H9 (cell line): ENCODE results near the gene ASIC3. TPM values are rescaled to one million over a fixed set of nuclear protein-coding genes. Genes with fewer than 3 reads are reported as not detected.

Experiments used
- DNase-seq: peaks from one replicate; pipeline ENCODE4 v3.0.0-alpha.2; 2017
- H2AFZ ChIP-seq: one replicate; pipeline ENCODE4 v1.6.1; 2013; ENCODE audit warnings: mild to moderate bottlenecking, low read length, control low read depth, moderate library complexity
- H2AK5ac ChIP-seq: 2 replicates; pipeline ENCODE4 v1.6.1; 2013; ENCODE audit warnings: low read length, control low read depth, mixed read lengths; ENCODE audit not compliant: insufficient read length
- H2BK120ac ChIP-seq: one replicate; pipeline ENCODE4 v1.6.1; 2013; ENCODE audit warnings: low read depth, mild to moderate bottlenecking, low read length, control low read depth, inconsistent platforms; ENCODE audit not compliant: poor library complexity, severe bottlenecking
- H2BK12ac ChIP-seq: 2 replicates; pipeline ENCODE4 v1.6.1; 2013; ENCODE audit warnings: low read length, control low read depth, mixed read lengths, low read depth; ENCODE audit not compliant: insufficient read length
- H2BK15ac ChIP-seq: 2 replicates; pipeline ENCODE4 v1.6.1; 2013; ENCODE audit warnings: low read depth, low read length, control low read depth
- H2BK20ac ChIP-seq: one replicate; pipeline ENCODE4 v1.6.1; 2013; ENCODE audit warnings: low read depth, mild to moderate bottlenecking, low read length, control low read depth, inconsistent platforms; ENCODE audit not compliant: poor library complexity, severe bottlenecking
- H2BK5ac ChIP-seq: 2 replicates; pipeline ENCODE4 v1.6.1; 2013; ENCODE audit warnings: low read length, control low read depth, mixed read lengths; ENCODE audit not compliant: insufficient read length
- H3K14ac ChIP-seq: 2 replicates; pipeline ENCODE4 v1.6.1; 2013; ENCODE audit warnings: low read length, control low read depth; ENCODE audit not compliant: insufficient read depth
- H3K18ac ChIP-seq: 2 replicates; pipeline ENCODE4 v1.6.1; 2013; ENCODE audit warnings: low read depth, mild to moderate bottlenecking, mixed read lengths, low read length, control low read depth; ENCODE audit not compliant: insufficient read length
- H3K23ac ChIP-seq: 2 replicates; pipeline ENCODE4 v1.6.1; 2013; ENCODE audit warnings: low read length, control low read depth, mixed read lengths, low read depth; ENCODE audit not compliant: insufficient read length
- H3K23me2 ChIP-seq: 2 replicates; pipeline ENCODE4 v1.6.1; 2013; ENCODE audit warnings: low read depth, mild to moderate bottlenecking, mixed read lengths, low read length, control low read depth; ENCODE audit not compliant: insufficient read length, poor library complexity, severe bottlenecking
- H3K27ac ChIP-seq: 2 replicates; pipeline ENCODE4 v1.5.1; 2013; ENCODE audit warnings: low read length, control low read depth, mixed read lengths, low read depth; ENCODE audit not compliant: insufficient read length
- H3K27me3 ChIP-seq: 2 replicates; pipeline ENCODE4 v1.6.1; 2013; ENCODE audit warnings: low read length, control low read depth, inconsistent platforms; ENCODE audit not compliant: insufficient read depth
- H3K4ac ChIP-seq: 2 replicates; pipeline ENCODE4 v1.6.1; 2013; ENCODE audit warnings: low read depth, mild to moderate bottlenecking, control low read depth, inconsistent platforms, low read length, moderate library complexity
- H3K4me1 ChIP-seq: 2 replicates; pipeline ENCODE4 v1.6.1; 2013; ENCODE audit warnings: low read length, control low read depth, inconsistent platforms; ENCODE audit not compliant: insufficient read depth
- H3K4me2 ChIP-seq: 2 replicates; pipeline ENCODE4 v1.6.1; 2013; ENCODE audit warnings: low read length, control low read depth, mixed read lengths; ENCODE audit not compliant: insufficient read length, insufficient read depth
- H3K56ac ChIP-seq: 2 replicates; pipeline ENCODE4 v1.6.1; 2013; ENCODE audit warnings: low read depth, mild to moderate bottlenecking, mixed read lengths, low read length, control low read depth; ENCODE audit not compliant: insufficient read length
- H3K79me1 ChIP-seq: 2 replicates; pipeline ENCODE4 v1.6.1; 2013; ENCODE audit warnings: low read depth, mild to moderate bottlenecking, moderate library complexity, low read length, control low read depth, inconsistent platforms; ENCODE audit not compliant: insufficient read depth, poor library complexity, severe bottlenecking
- H3K79me2 ChIP-seq: 2 replicates; pipeline ENCODE4 v1.6.1; 2013; ENCODE audit warnings: low read length, control low read depth, inconsistent platforms; ENCODE audit not compliant: insufficient read depth
- H3K9ac ChIP-seq: 2 replicates; pipeline ENCODE4 v1.6.1; 2013; ENCODE audit warnings: low read length, control low read depth, mixed read lengths; ENCODE audit not compliant: insufficient read length; ENCODE audit errors: extremely low read depth
- H3K9me3 ChIP-seq: one replicate; pipeline ENCODE4 v1.6.1; 2013; ENCODE audit warnings: low read depth, low read length, inconsistent platforms; ENCODE audit not compliant: control insufficient read depth
- H3T11ph ChIP-seq: one replicate; pipeline ENCODE4 v1.6.1; 2013; ENCODE audit warnings: mild to moderate bottlenecking, low read length, control low read depth, inconsistent platforms
- H4K20me1 ChIP-seq: one replicate; pipeline ENCODE4 v1.6.1; 2013; ENCODE audit not compliant: control insufficient read depth, insufficient read length, insufficient read depth
- H4K5ac ChIP-seq: 2 replicates; pipeline ENCODE4 v1.6.1; 2013; ENCODE audit warnings: low read depth, mild to moderate bottlenecking, mixed read lengths, low read length, control low read depth; ENCODE audit not compliant: insufficient read length
- H4K8ac ChIP-seq: replicated peaks from 2 replicates; pipeline ENCODE4 v1.6.1; 2013; ENCODE audit warnings: low read length, control low read depth, mixed read lengths, low read depth; ENCODE audit not compliant: insufficient read length
- H4K91ac ChIP-seq: 2 replicates; pipeline ENCODE4 v1.6.1; 2013; ENCODE audit warnings: low read depth, mild to moderate bottlenecking, moderate library complexity, mixed read lengths, low read length, control low read depth; ENCODE audit not compliant: insufficient read length
- H3K27ac Mint-ChIP-seq, 3 experiments: 2 replicates in 2 of 3; 3 replicates in 1 of 3; pipeline ENCODE4 v1.8.0; 2020 to 2021; ENCODE audit warnings: mixed read lengths in 3 of 3, mild to moderate bottlenecking in 1 of 3, moderate library complexity in 1 of 3
- H3K27me3 Mint-ChIP-seq: 2 replicates; pipeline ENCODE4 v1.8.0; 2021; ENCODE audit warnings: low read depth, mild to moderate bottlenecking, moderate library complexity, mixed read lengths
- H3K36me3 Mint-ChIP-seq, 3 experiments: 2 replicates in 2 of 3; 3 replicates in 1 of 3; pipeline ENCODE4 v1.8.0; 2020 to 2021; ENCODE audit warnings: low read depth in 3 of 3, mixed read lengths in 3 of 3; ENCODE audit not compliant: insufficient read depth in 1 of 3
- H3K4me1 Mint-ChIP-seq, 2 experiments: 2 replicates each; pipeline ENCODE4 v1.8.0; 2020; ENCODE audit warnings: mixed read lengths in 2 of 2
- H3K4me3 Mint-ChIP-seq, 2 experiments: 2 replicates in 1 of 2; 3 replicates in 1 of 2; pipeline ENCODE4 v1.8.0; 2020 to 2021; ENCODE audit warnings: mild to moderate bottlenecking in 2 of 2, mixed read lengths in 2 of 2, moderate library complexity in 1 of 2
- H3K9me3 Mint-ChIP-seq, 2 experiments: 2 replicates in 1 of 2; 3 replicates in 1 of 2; pipeline ENCODE4 v1.8.0; 2020; ENCODE audit warnings: mild to moderate bottlenecking in 2 of 2, mixed read lengths in 2 of 2, moderate library complexity in 1 of 2
- WGBS: extraction: QIAGEN DNeasy Blood & Tissue Kit; methylation state at CpG from one replicate; pipeline ENCODE4 v1.1.7; 2013; ENCODE audit warnings: missing lambda C conversion rate, low lambda C conversion rate, mixed read lengths; ENCODE audit not compliant: insufficient read length; ENCODE audit errors: extremely low coverage; 5-methylcytosine and 5-hydroxymethylcytosine counted together
- total RNA-seq: library from RNA; stranded (reverse); gene quantifications from 2 replicates; pipeline ENCODE4 v1.2.1, GENCODE V29; 2021
- TF ChIP-seq, protein P1 (sequence below): fragments of 200-600 bp; sonication (generic); conservative IDR thresholded peaks from 3 replicates; pipeline ENCODE4 v1.8.0; 2021; ENCODE audit warnings: antibody characterized with exemption, mild to moderate bottlenecking

ASIC3 gene
- total RNA-seq, 1 experiment from 2014 or later, result 1.7 TPM

- Histone ChIP-seq H3K79me1 (no peaks in the 10 kb centered on the region), H2BK12ac (no peak overlapping the region), H4K91ac (no peak overlapping the region), H3K79me2 (no peaks in the 10 kb centered on the region), H2BK120ac (no peak overlapping the region), H2AFZ (no peak overlapping the region), H2BK5ac (no peak overlapping the region), H4K20me1 (no peaks in the 10 kb centered on the region), H3K4me1 (peaks cover 8% of the 10 kb centered on the region), H3K18ac (no peak overlapping the region), H3K9ac (no peak overlapping the region), H3T11ph (no peak overlapping the region), H4K5ac (no peak overlapping the region), H3K23me2 (peaks cover 30% of the 10 kb centered on the region), H3K4ac (no peak overlapping the region), H3K14ac (no peak overlapping the region), H3K27ac (no peak overlapping the region), H3K23ac (no peak overlapping the region), H3K56ac (no peak overlapping the region), H3K4me2 (peak overlapping the region; percentile 58), H2AK5ac (no peak overlapping the region), H4K8ac (no peak overlapping the region), H2BK15ac (no peak overlapping the region), H3K27me3 (no peaks in the 10 kb centered on the region; the same call in 1 of the 2 replicates), H2BK20ac (no peak overlapping the region), H3K9me3 (no peaks in the 10 kb centered on the region)
- peak overlapping the region in 1 of 3 experiments; percentile 52; a peak in 1 of 7 replicates for H3K27ac Mint-ChIP-seq
- WGBS, result no CpG with 5 or more reads among the region's 11 CpGs
- peak overlapping the region; percentile 67 to 78 for H3K4me3 Mint-ChIP-seq
- peaks cover 36 to 44% of the 10 kb centered on the region in 2 experiments for H3K4me1 Mint-ChIP-seq
- peaks cover 21 to 36% (median 32%) of the 10 kb centered on the region in 3 experiments; a peak in 6 of 7 replicates for H3K36me3 Mint-ChIP-seq
- no peaks in the 10 kb centered on the region for H3K27me3 Mint-ChIP-seq
- DNase-seq, result no peak
- H3K9me3 Mint-ChIP-seq, result no peaks in the 10 kb centered on the region; a peak in 1 of 5 replicates
- TF ChIP-seq, protein P1, sequence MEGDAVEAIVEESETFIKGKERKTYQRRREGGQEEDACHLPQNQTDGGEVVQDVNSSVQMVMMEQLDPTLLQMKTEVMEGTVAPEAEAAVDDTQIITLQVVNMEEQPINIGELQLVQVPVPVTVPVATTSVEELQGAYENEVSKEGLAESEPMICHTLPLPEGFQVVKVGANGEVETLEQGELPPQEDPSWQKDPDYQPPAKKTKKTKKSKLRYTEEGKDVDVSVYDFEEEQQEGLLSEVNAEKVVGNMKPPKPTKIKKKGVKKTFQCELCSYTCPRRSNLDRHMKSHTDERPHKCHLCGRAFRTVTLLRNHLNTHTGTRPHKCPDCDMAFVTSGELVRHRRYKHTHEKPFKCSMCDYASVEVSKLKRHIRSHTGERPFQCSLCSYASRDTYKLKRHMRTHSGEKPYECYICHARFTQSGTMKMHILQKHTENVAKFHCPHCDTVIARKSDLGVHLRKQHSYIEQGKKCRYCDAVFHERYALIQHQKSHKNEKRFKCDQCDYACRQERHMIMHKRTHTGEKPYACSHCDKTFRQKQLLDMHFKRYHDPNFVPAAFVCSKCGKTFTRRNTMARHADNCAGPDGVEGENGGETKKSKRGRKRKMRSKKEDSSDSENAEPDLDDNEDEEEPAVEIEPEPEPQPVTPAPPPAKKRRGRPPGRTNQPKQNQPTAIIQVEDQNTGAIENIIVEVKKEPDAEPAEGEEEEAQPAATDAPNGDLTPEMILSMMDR, result no peak
Measured at GRCh38 chr7:151063212-151063561, 14.9 kb downstream of the ASIC3 start.
